K562 (cell line): ENCODE data around the gene PHYHD1. TPM values are rescaled to one million over a fixed set of nuclear protein-coding genes. Genes with fewer than 3 reads are reported as not detected.

Experiments used
- ATAC-seq: fragments of 200-7000 bp; cut with Tn5 transposase; 3 replicates; pipeline ENCODE4 v1.9.1; 2020; ENCODE audit warnings: moderate library complexity
- BruUV-seq: library from RNA; stranded (reverse); fragments of 400-500 nt; replicated peaks from 2 replicates; lab custom pipeline; 2021; lab: Mats Ljungman, UMichigan
- CTCF ChIA-PET: fragments of 300-600 bp; formaldehyde crosslinking; extraction: SDS; loops from one replicate; lab custom pipeline; 2021; ENCODE audit warnings: low intra/inter-chr PET ratio; lab: Yijun Ruan, JAX
- POLR2A ChIA-PET: fragments of 300-600, 350-650 bp; sonication (Branson Sonifier 250); formaldehyde crosslinking; extraction: SDS; loops from one replicate; lab custom pipeline; 2021; ENCODE audit warnings: antibody characterized with exemption, inconsistent platforms; lab: Yijun Ruan, JAX
- DNase-seq, 4 experiments: peaks; one replicate each; pipeline versions ENCODE4 v3.0.0 to v3.0.0-alpha.2; 2011 to 2018; ENCODE audit warnings: low spot score in 3 of 4, mixed read lengths in 3 of 4; ENCODE audit errors: extremely low read depth in 1 of 4
- FAIRE-seq: peaks from 2 replicates; lab custom pipeline; 2011; peaks lifted over from hg19 to GRCh38; lab: Jason Lieb, UNC
- H2AFZ ChIP-seq: 2 replicates; pipeline ENCODE4 v1.6.0; 2011; ENCODE audit warnings: low read depth, low read length, control low read depth, inconsistent platforms
- H3K27ac ChIP-seq: fragments of 200-600 bp; 3 replicates; pipeline ENCODE4 v1.8.0; 2011; ENCODE audit warnings: low read depth, mild to moderate bottlenecking, control low read depth, inconsistent platforms, low read length, moderate library complexity, mixed read lengths; ENCODE audit errors: extremely low read depth
- H3K27me3 ChIP-seq, 2 experiments: fragments of 300-600 bp in 1 of 2; 2 replicates in 1 of 2; 3 replicates in 1 of 2; pipeline versions ENCODE4 v1.6.0 to v1.8.0; 2011; ENCODE audit warnings: inconsistent platforms in 2 of 2, low read length in 2 of 2, mild to moderate bottlenecking in 1 of 2, mixed read lengths in 1 of 2, moderate library complexity in 1 of 2; ENCODE audit not compliant: control insufficient read depth in 2 of 2, insufficient read depth in 2 of 2
- H3K36me3 ChIP-seq: fragments of 300-600 bp; 3 replicates; pipeline ENCODE4 v1.8.0; 2011; ENCODE audit warnings: mild to moderate bottlenecking, low read length, inconsistent platforms; ENCODE audit not compliant: control insufficient read depth, insufficient read depth
- H3K4me1 ChIP-seq, 2 experiments: fragments of 200-600 bp in 1 of 2; replicated peaks in 1 of 2; 2 replicates in 1 of 2; 3 replicates in 1 of 2; pipeline versions ENCODE4 v1.5.1 to v1.8.0; 2011; ENCODE audit warnings: inconsistent platforms in 2 of 2, low read length in 2 of 2, mild to moderate bottlenecking in 1 of 2, mixed read lengths in 1 of 2, moderate library complexity in 1 of 2; ENCODE audit not compliant: control insufficient read depth in 2 of 2, insufficient read depth in 2 of 2
- H3K4me2 ChIP-seq: 2 replicates; pipeline ENCODE4 v1.6.1; 2011; ENCODE audit warnings: low read length, control low read depth, inconsistent platforms, mixed read lengths; ENCODE audit not compliant: insufficient read depth
- H3K4me3 ChIP-seq: fragments of 200-600 bp; sonication (generic), shearing (Covaris generic); 2 replicates; pipeline ENCODE4 v1.5.1; 2016; ENCODE audit warnings: control low read depth, inconsistent platforms
- H3K79me2 ChIP-seq: fragments of 200-600 bp; 3 replicates; pipeline ENCODE4 v1.8.0; 2011; ENCODE audit warnings: low read length, inconsistent platforms; ENCODE audit not compliant: control insufficient read depth, insufficient read depth
- H3K9ac ChIP-seq, 2 experiments: 2 replicates each; pipeline versions ENCODE4 v1.6.0 to v1.6.1; 2011; ENCODE audit warnings: low read depth in 2 of 2, low read length in 2 of 2, control low read depth in 1 of 2, inconsistent platforms in 1 of 2, mild to moderate bottlenecking in 1 of 2, mixed read lengths in 1 of 2; ENCODE audit not compliant: insufficient read depth in 1 of 2
- H3K9me1 ChIP-seq: one replicate; pipeline ENCODE4 v1.6.0; 2011; ENCODE audit warnings: inconsistent platforms, mild to moderate bottlenecking, low read length, moderate library complexity; ENCODE audit not compliant: control insufficient read depth, insufficient read depth
- H3K9me3 ChIP-seq: replicated peaks from 2 replicates; pipeline ENCODE4 v1.5.1; 2011; ENCODE audit warnings: low read depth, low read length, inconsistent platforms; ENCODE audit not compliant: control insufficient read depth, insufficient read depth
- H4K20me1 ChIP-seq: replicated peaks from 2 replicates; pipeline ENCODE4 v1.6.1; 2011; ENCODE audit warnings: low read length, inconsistent platforms, mixed read lengths; ENCODE audit not compliant: control insufficient read depth, insufficient read depth
- POLR3G ChIP-seq: IDR thresholded peaks from 2 replicates; pipeline ENCODE4 v1.6.1; 2011; ENCODE audit not compliant: insufficient read length, insufficient replicate concordance; ENCODE audit errors: extremely low read depth
- RAD21 ChIP-seq, 2 experiments: fragments of 250-450 bp in 1 of 2; fragments of 450-650 bp in 1 of 2; sonication (Bioruptor Pico) in 1 of 2; formaldehyde crosslinking in 1 of 2; IDR thresholded peaks in 1 of 2; conservative IDR thresholded peaks in 1 of 2; 2 replicates each; pipeline versions ENCODE4 v1.4.0 to v1.8.0; 2020 to 2022; ENCODE audit warnings: mild to moderate bottlenecking in 2 of 2, moderate library complexity in 1 of 2
- ZBTB33 ChIP-seq: sonication (generic); formaldehyde crosslinking; IDR thresholded peaks from 2 replicates; pipeline ENCODE4 v1.8.1; 2023; ENCODE audit warnings: mild to moderate bottlenecking, missing genetic modification reagents
- WGBS: fragments of 100-300 bp; shearing (Covaris generic); methylation state at CpG from one replicate; pipeline ENCODE4 v1.1.6; 2016; ENCODE audit warnings: low coverage, mixed read lengths; ENCODE audit not compliant: insufficient coverage; ENCODE audit errors: missing lambda C conversion rate; 5-methylcytosine and 5-hydroxymethylcytosine counted together
- in situ Hi-C: fragments of 300-500 bp; cut with MboI; formaldehyde crosslinking; loops from 4 replicates; pipeline ENCODE4 v1.15.0; 2018; ENCODE audit warnings: inconsistent platforms, mixed read lengths
- intact Hi-C: fragments of 100-400 bp; cut with micrococcal nuclease; formaldehyde crosslinking; loops from 2 replicates; pipeline ENCODE4 v1.14.2; 2022
- polyA plus RNA-seq, 8 experiments: library from polyadenylated mRNA; depleted of rRNA in 4 of 8; stranded (reverse) in 5 of 8; unstranded in 3 of 8; fragments of >200 nt; fragmentation: Nextera tagmentation in 2 of 8; fragmentation: Illumina TruSeq in 1 of 8; extraction: Ambion mirVana in 2 of 8; extraction: Trizol in 1 of 8; gene quantifications; 2 replicates each; pipeline versions ENCODE4 v1.2.1 to v1.2.3, GENCODE V29; 2011 to 2014; ENCODE audit warnings: inconsistent platforms in 1 of 8, missing spikeins in 1 of 8
- total RNA-seq, 7 experiments: library from RNA; depleted of rRNA in 6 of 7; stranded (reverse); fragments of >200 nt in 6 of 7; fragmentation: Illumina TruSeq in 2 of 7; extraction: Trizol in 2 of 7; gene quantifications; 2 replicates each; pipeline versions ENCODE4 v1.2.1 to v1.2.3, GENCODE V29; 2011 to 2021; ENCODE audit warnings: low replicate concordance in 1 of 7

Gene PHYHD1
- total and polyA plus RNA-seq, 9 of the 15 experiments (the other 6 are each of a cell fraction or from before 2014, with no cell fraction given) = 0.36 to 1.3 (median 0.80) TPM

- in situ Hi-C loops (no loop called here), intact Hi-C loops (no loop called here)
- Histone ChIP-seq H3K9ac (no peak overlapping the region), H3K9me1 (no peaks in the 10 kb centered on the region), H3K9me3 (no peaks in the 10 kb centered on the region), H2AFZ (no peak overlapping the region), H3K27me3 (no peaks in the 10 kb centered on the region), H3K4me1 (peaks cover 9 to 33% of the 10 kb centered on the region in 2 experiments; a peak in 4 of 5 replicates), H3K79me2 (peaks cover 26% of the 10 kb centered on the region), H3K4me2 (no peak overlapping the region), H4K20me1 (no peaks in the 10 kb centered on the region; the same call in 1 of the 2 replicates), H3K27ac (no peak overlapping the region), H3K36me3 (no peaks in the 10 kb centered on the region), H3K4me3 (no peak overlapping the region)
- no TSS peak for BruUV-seq
- CTCF ChIA-PET = no interaction called here
- DNase-seq (peak in 2 of 4 experiments; percentile 6 to 16), ATAC-seq (no peak), FAIRE-seq (no peak)
- POLR2A ChIA-PET = interaction anchor here (0.7 to 1.0 kb wide), 6 partner anchors 10 to 67 kb away, joined by 3 to 7 read pairs (median 4); no protein-coding TSS in a partner anchor
- TF ChIP-seq RAD21 (CRISPR knock-in tag; conservative IDR thresholded peaks at IDR 0.05 in 1 of 2, IDR thresholded peaks at IDR 0.05 in 1 of 2) (peak in 1 of 2 experiments; percentile 21; a peak in 2 of 4 replicates), POLR3G (no peak), ZBTB33 (CRISPR knock-in tag) (peak; percentile 89)
- 82% methylated on average over 5 of the region's 5 CpGs for WGBS
Observed at GRCh38 chr9:128877852-128878251, 42.9 kb upstream of the PHYHD1 start.
